Heart left ventricle (tissue), 13 donors: ENCODE results near the gene CHMP1A.

ENCODE experiments used
- CTCF ChIP-seq, 12 donors: fragments of 200-600 bp; sonication (generic) in 4 of 12; IDR thresholded peaks; one replicate each; pipeline versions ENCODE4 v1.5.0 to v1.8.0; 2018 to 2022; ENCODE audit warnings: antibody characterized with exemption in 12 of 12, mild to moderate bottlenecking in 5 of 12
- POLR2A ChIP-seq, 2 donors: fragments of 450-650 bp; IDR thresholded peaks; one replicate each; pipeline ENCODE4 v1.6.1; 2017; ENCODE audit warnings: antibody characterized with exemption in 2 of 2, mild to moderate bottlenecking in 2 of 2, moderate library complexity in 2 of 2
- donor health status: ischemic (EF 13 %, LVEDD 7.1; RV severe dilation, severe dysfunction).
- donor health status: DM: no; HTN: yes; CAD: no.
- donor health status: DM: no; HTN: no; CAD: no.
- donor health status: ischemic (EF 25% LVEDD 6.9; RV normal size, moderate dysfunction).
- donor health status: ischemic (EF 25% LVEDD 5.7; RV mildly dilated, moderate dysfunction).
- donor health status: ischemic (EF 35%, LVEDD 5.7; RV mildly dilated, moderate dysfunction).
- donor health status: nonischemic (EF 11% LVEDD 7.7; RV severe dilation, severe dysfunction).
- donor health status: DM: yes; HTN: yes; CAD: no.
- donor health status: PGD.
- donor health status: ischemic (EF 29% LVEDD 5.4; RV normal size, mild dysfunction).
- donor health status: nonischemic (EF 23%, LVEDD 6.1; RV moderate dilation, normal function).

GRCh38 chr16:89670496-89671431 lies 13.3 kb upstream of the CHMP1A start:
- TF ChIP-seq CTCF (IDR thresholded peaks at IDR 0.05): no peak
- TF ChIP-seq POLR2A (IDR thresholded peaks at IDR 0.05): no peak
